Ishikawa (cell line): ENCODE measurements around the gene FSTL1.

Experiments
- CEBPB ChIP-seq: IDR thresholded peaks from 2 replicates; pipeline ENCODE4 v1.6.1; 2012
- CREB1 ChIP-seq: IDR thresholded peaks from 2 replicates; pipeline ENCODE4 v1.6.1; 2012; ENCODE audit warnings: low read depth
- EGR1 ChIP-seq: IDR thresholded peaks from 2 replicates; pipeline ENCODE4 v1.6.1; 2012
- EP300 ChIP-seq: IDR thresholded peaks from 2 replicates; pipeline ENCODE4 v1.6.1; 2012; ENCODE audit warnings: borderline replicate concordance
- FOXM1 ChIP-seq: IDR thresholded peaks from 2 replicates; pipeline ENCODE4 v1.6.1; 2012; ENCODE audit warnings: low read depth, borderline replicate concordance
- MAX ChIP-seq: IDR thresholded peaks from 2 replicates; pipeline ENCODE4 v1.6.1; 2012
- NFIC ChIP-seq: IDR thresholded peaks from 2 replicates; pipeline ENCODE4 v1.6.1; 2012
- RAD21 ChIP-seq: IDR thresholded peaks from 2 replicates; pipeline ENCODE4 v1.6.1; 2012; ENCODE audit warnings: low read depth
- REST ChIP-seq: IDR thresholded peaks from 2 replicates; pipeline ENCODE4 v1.6.1; 2012; ENCODE audit warnings: low read depth, mild to moderate bottlenecking
- TAF1 ChIP-seq: IDR thresholded peaks from 2 replicates; pipeline ENCODE4 v1.6.1; 2012; ENCODE audit warnings: low read depth, mild to moderate bottlenecking
- TCF12 ChIP-seq: IDR thresholded peaks from 2 replicates; pipeline ENCODE4 v1.6.1; 2012; ENCODE audit warnings: low read depth
- TEAD4 ChIP-seq: IDR thresholded peaks from 2 replicates; pipeline ENCODE4 v1.6.1; 2012
- USF1 ChIP-seq: IDR thresholded peaks from 2 replicates; pipeline ENCODE4 v1.6.1; 2012
- YY1 ChIP-seq: IDR thresholded peaks from 2 replicates; pipeline ENCODE4 v1.6.1; 2012; ENCODE audit warnings: low read depth
- ZBTB7A ChIP-seq: IDR thresholded peaks from 2 replicates; pipeline ENCODE4 v1.6.1; 2012; ENCODE audit warnings: low read depth

The FSTL1 gene

GRCh38 chr3:120418866-120419490 lies 31.8 kb downstream of the FSTL1 start:
- TF ChIP-seq YY1 (no peak), USF1 (no peak), REST (no peak), CEBPB (peak; percentile 93), EP300 (no peak), RAD21 (peak; percentile 92), ZBTB7A (no peak), TCF12 (no peak), MAX (no peak)

- no peak for TF ChIP-seq NFIC
- no peak for TF ChIP-seq EP300
- no peak for TF ChIP-seq FOXM1
- TF ChIP-seq YY1 = no peak
- TF ChIP-seq TCF12 = no peak
Measured at GRCh38 chr3:120418446-120418845, 32.3 kb downstream of the FSTL1 start.

- TF ChIP-seq FOXM1 (peak; percentile 96), MAX (peak; percentile 62; the same call in 1 of the 2 replicates), EP300 (0 out of 2 replicates have a peak, but pooled peaks have one; percentile 31), NFIC (no peak), USF1 (no peak), YY1 (no peak), CREB1 (0 out of 2 replicates have a peak, but pooled peaks have one; percentile 11), RAD21 (peak; percentile 77), EGR1 (no peak)
Measured at GRCh38 chr3:120417272-120417911, 33.4 kb downstream of the FSTL1 start.

- TF ChIP-seq TCF12 (no peak), EGR1 (no peak), CEBPB (no peak), TAF1 (no peak)
Measured at GRCh38 chr3:120416868-120417267, 33.9 kb downstream of the FSTL1 start.

- no peak for TF ChIP-seq USF1
- no peak for TF ChIP-seq MAX
- TF ChIP-seq YY1 = no peak
- no peak for TF ChIP-seq EGR1
- TF ChIP-seq CEBPB = no peak
- no peak for TF ChIP-seq RAD21
- no peak for TF ChIP-seq REST
Measured at GRCh38 chr3:120415756-120416155, 35.0 kb downstream of the FSTL1 start.

- TF ChIP-seq TAF1 = no peak
- TF ChIP-seq TCF12 = no peak
- TF ChIP-seq YY1 = no peak
- no peak for TF ChIP-seq FOXM1
- TF ChIP-seq RAD21 = no peak
- TF ChIP-seq MAX = no peak
- TF ChIP-seq NFIC = no peak
- TF ChIP-seq EGR1 = no peak
- TF ChIP-seq TEAD4 = no peak
- no peak for TF ChIP-seq ZBTB7A
- TF ChIP-seq USF1 = no peak
Measured at GRCh38 chr3:120410541-120410940, 40.3 kb downstream of the FSTL1 start.
